Lower leg skin (tissue), 3 donors: ENCODE measurements around the gene MGMT.

ENCODE experiments used
- CTCF ChIP-seq, 3 donors: fragments of 450-650 bp; IDR thresholded peaks; one replicate each; pipeline ENCODE4 v1.5.1; 2016; ENCODE audit warnings: antibody characterized with exemption in 3 of 3, mild to moderate bottlenecking in 3 of 3, moderate library complexity in 2 of 3
- POLR2A ChIP-seq, 2 donors: fragments of 450-650 bp; IDR thresholded peaks; one replicate each; pipeline ENCODE4 v1.6.1; 2016 to 2017; ENCODE audit warnings: antibody characterized with exemption in 2 of 2, mild to moderate bottlenecking in 1 of 2, moderate library complexity in 1 of 2

- TF ChIP-seq CTCF (IDR thresholded peaks at IDR 0.05) (no peak), POLR2A (IDR thresholded peaks at IDR 0.05) (no peak)
Measured at GRCh38 chr10:129765664-129766550, 298.9 kb downstream of the MGMT start.
